ENCODE results near the gene CCR9. TPM values are rescaled to one million over a fixed set of nuclear protein-coding genes. Genes with fewer than 3 reads are reported as not detected.

The CCR9 gene
- not detected in 2 replicates for total RNA-seq

GRCh38 chr3:45885979-45886705, at the start of gene CCR9:
Gene CCR9, plus strand, starts transcription at chr3:45886543. Its CDS starts 8,391 bp downstream, at chr3:45894934.

GRCh38 chr3:45841757-45842491, 44.4 kb upstream of the CCR9 start, which contains the start of gene LZTFL1:
Gene LZTFL1, minus strand, starts transcription at chr3:45842119. Its CDS starts 128 bp downstream, at chr3:45841991.

GRCh38 chr3:45943207-45943846, 57.0 kb downstream of the CCR9 start, which contains the start of gene CXCR6:
Gene CXCR6, plus strand, starts transcription at chr3:45943464. Its CDS starts 3,018 bp downstream, at chr3:45946482.

Other genes with a start within 250 kb of the CCR9 start
- gene SACM1L, start 197.1 kb upstream of the CCR9 start, total RNA-seq, result 29.1 and 40.7 TPM in 2 replicates
- not detected in 2 replicates for gene SLC6A20, start 90.0 kb upstream of the CCR9 start, total RNA-seq
- 5.4 and 6.9 TPM in 2 replicates for gene LZTFL1, start 44.4 kb upstream of the CCR9 start, total RNA-seq
- gene CXCR6, start 56.9 kb downstream of the CCR9 start, total RNA-seq, result not detected in 2 replicates
- gene FYCO1, start 109.3 kb downstream of the CCR9 start, total RNA-seq, result 18.9 and 22.1 TPM in 2 replicates
- not detected in 2 replicates for gene XCR1, start 140.9 kb downstream of the CCR9 start, total RNA-seq